Adrenal gland (tissue), 5 donors: ENCODE measurements around the gene PRKG1.

Experiments used
- POLR2A ChIP-seq, 2 donors: fragments of 450-650 bp; IDR thresholded peaks; one replicate each; pipeline ENCODE4 v1.6.1; 2017; ENCODE audit warnings: antibody characterized with exemption in 2 of 2, mild to moderate bottlenecking in 2 of 2, moderate library complexity in 1 of 2
- TF ChIP-seq, protein P1 (sequence below), 6 experiments: fragments of 450-650 bp in 4 of 6; fragments of 200-600 bp in 2 of 6; sonication (generic) in 1 of 6; IDR thresholded peaks; 1 replicate in 5 of 6; 2 replicates in 1 of 6; pipeline versions ENCODE4 v1.5.1 to v1.8.0; 2016 to 2021; ENCODE audit warnings: antibody characterized with exemption in 6 of 6, mild to moderate bottlenecking in 2 of 6, moderate library complexity in 1 of 6
- donor health status: DM: no; HTN: no; CAD: no.

DNA sequence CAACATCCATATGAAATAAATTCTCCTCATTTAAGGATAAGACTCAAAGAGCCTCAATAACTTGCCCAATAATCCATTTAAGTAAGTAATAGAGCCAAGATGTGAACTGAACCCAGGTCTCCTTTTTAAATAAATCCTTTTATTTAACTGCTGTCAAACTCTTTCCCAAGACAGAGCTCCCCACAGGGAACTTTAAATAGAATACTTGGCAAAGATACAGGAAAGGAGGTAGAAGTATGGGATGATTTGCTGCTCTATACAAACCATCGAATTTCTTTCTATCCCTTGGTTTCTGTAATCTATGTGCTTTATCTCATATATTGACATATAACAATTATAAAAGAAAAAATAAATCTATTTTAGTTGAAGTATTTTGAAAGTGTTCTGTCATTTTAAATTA, 329.2 kb downstream of the PRKG1 start:
- TF ChIP-seq, protein P1, sequence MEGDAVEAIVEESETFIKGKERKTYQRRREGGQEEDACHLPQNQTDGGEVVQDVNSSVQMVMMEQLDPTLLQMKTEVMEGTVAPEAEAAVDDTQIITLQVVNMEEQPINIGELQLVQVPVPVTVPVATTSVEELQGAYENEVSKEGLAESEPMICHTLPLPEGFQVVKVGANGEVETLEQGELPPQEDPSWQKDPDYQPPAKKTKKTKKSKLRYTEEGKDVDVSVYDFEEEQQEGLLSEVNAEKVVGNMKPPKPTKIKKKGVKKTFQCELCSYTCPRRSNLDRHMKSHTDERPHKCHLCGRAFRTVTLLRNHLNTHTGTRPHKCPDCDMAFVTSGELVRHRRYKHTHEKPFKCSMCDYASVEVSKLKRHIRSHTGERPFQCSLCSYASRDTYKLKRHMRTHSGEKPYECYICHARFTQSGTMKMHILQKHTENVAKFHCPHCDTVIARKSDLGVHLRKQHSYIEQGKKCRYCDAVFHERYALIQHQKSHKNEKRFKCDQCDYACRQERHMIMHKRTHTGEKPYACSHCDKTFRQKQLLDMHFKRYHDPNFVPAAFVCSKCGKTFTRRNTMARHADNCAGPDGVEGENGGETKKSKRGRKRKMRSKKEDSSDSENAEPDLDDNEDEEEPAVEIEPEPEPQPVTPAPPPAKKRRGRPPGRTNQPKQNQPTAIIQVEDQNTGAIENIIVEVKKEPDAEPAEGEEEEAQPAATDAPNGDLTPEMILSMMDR (IDR thresholded peaks at IDR 0.05): no peak
- TF ChIP-seq POLR2A (IDR thresholded peaks at IDR 0.05): no peak
